Osteoblast (primary cell): ENCODE results near the gene TBC1D21. TPM values are rescaled to one million over a fixed set of nuclear protein-coding genes. Genes with fewer than 3 reads are reported as not detected.

Experiments used
- DNase-seq: peaks from one replicate; pipeline ENCODE4 v3.0.0; 2011; ENCODE audit warnings: low spot score, mixed read lengths; ENCODE audit not compliant: insufficient read length; ENCODE audit errors: missing footprints
- H2AFZ ChIP-seq: 2 replicates; pipeline ENCODE4 v1.6.0; 2011; ENCODE audit warnings: mild to moderate bottlenecking, low read length
- H3K27ac ChIP-seq: 2 replicates; pipeline ENCODE4 v1.5.1; 2011; ENCODE audit warnings: mild to moderate bottlenecking, low read depth, low read length, moderate library complexity
- H3K27me3 ChIP-seq: 2 replicates; pipeline ENCODE4 v1.6.0; 2012; ENCODE audit warnings: mild to moderate bottlenecking, control low read depth, inconsistent platforms, low read length, moderate library complexity; ENCODE audit not compliant: insufficient read depth
- H3K36me3 ChIP-seq: 2 replicates; pipeline ENCODE4 v1.5.1; 2011; ENCODE audit warnings: mild to moderate bottlenecking, low read length, control low read depth, moderate library complexity; ENCODE audit not compliant: insufficient read depth
- H3K4me1 ChIP-seq: 2 replicates; pipeline ENCODE4 v1.5.1; 2011; ENCODE audit warnings: mild to moderate bottlenecking, low read length, control low read depth, moderate library complexity; ENCODE audit not compliant: insufficient read depth
- H3K4me2 ChIP-seq: 2 replicates; pipeline ENCODE4 v1.6.0; 2011; ENCODE audit warnings: mild to moderate bottlenecking, low read length; ENCODE audit not compliant: insufficient read depth
- H3K4me3 ChIP-seq: fragments of 200-600 bp; sonication (generic); 3 replicates; pipeline ENCODE4 v1.5.1; 2012; ENCODE audit warnings: mild to moderate bottlenecking, low read length, inconsistent platforms; ENCODE audit not compliant: insufficient read depth
- H3K79me2 ChIP-seq: 2 replicates; pipeline ENCODE4 v1.6.0; 2012; ENCODE audit warnings: mild to moderate bottlenecking, low read length, control low read depth, inconsistent platforms; ENCODE audit not compliant: insufficient read depth
- H3K9me3 ChIP-seq: 2 replicates; pipeline ENCODE4 v1.5.1; 2011; ENCODE audit warnings: low read depth, low read length, control low read depth
- H4K20me1 ChIP-seq: 2 replicates; pipeline ENCODE4 v1.6.0; 2012; ENCODE audit warnings: mild to moderate bottlenecking, low read length, control low read depth; ENCODE audit not compliant: insufficient read depth
- CTCF ChIP-seq: IDR thresholded peaks from 2 replicates; pipeline ENCODE4 v1.5.1; 2011; ENCODE audit warnings: mild to moderate bottlenecking, low read depth, low read length, moderate library complexity; ENCODE audit errors: extremely low read depth
- total RNA-seq: library from RNA; depleted of rRNA; stranded (reverse); fragments of >200 nt; gene quantifications from 2 replicates; pipeline ENCODE4 v1.2.3, GENCODE V29; 2012

TBC1D21 gene, protein sequence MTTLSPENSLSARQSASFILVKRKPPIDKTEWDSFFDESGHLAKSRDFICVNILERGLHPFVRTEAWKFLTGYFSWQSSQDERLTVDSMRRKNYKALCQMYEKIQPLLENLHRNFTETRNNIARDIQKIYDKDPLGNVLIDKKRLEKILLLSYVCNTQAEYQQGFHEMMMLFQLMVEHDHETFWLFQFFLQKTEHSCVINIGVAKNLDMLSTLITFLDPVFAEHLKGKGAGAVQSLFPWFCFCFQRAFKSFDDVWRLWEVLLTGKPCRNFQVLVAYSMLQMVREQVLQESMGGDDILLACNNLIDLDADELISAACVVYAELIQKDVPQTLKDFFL
- not detected in 2 replicates for total RNA-seq

- no peak within 1 kb of the TSS for H3K4me3 ChIP-seq
- H3K79me2 ChIP-seq = no peaks in the 10 kb centered on the region
- H3K27ac ChIP-seq = no peak within 1 kb of the TSS
- no peaks in the 10 kb centered on the region for H3K9me3 ChIP-seq
- H3K36me3 ChIP-seq = no peaks in the 10 kb centered on the region
- no peak within 1 kb of the TSS for H3K4me2 ChIP-seq
- H2AFZ ChIP-seq = no peak within 1 kb of the TSS
- H3K27me3 ChIP-seq = peaks cover 16% of the 10 kb centered on the region
- no peaks in the 10 kb centered on the region for H4K20me1 ChIP-seq
- no peak for DNase-seq
- TF ChIP-seq CTCF = no peak
- H3K4me1 ChIP-seq = peaks cover 10% of the 10 kb centered on the region
Measured at GRCh38 chr15:73873456-73873855, at the start of gene TBC1D21. Gene TBC1D21 (plus strand): TSS chr15:73873564. CDS start chr15:73873710, 146 bp downstream.

DNA sequence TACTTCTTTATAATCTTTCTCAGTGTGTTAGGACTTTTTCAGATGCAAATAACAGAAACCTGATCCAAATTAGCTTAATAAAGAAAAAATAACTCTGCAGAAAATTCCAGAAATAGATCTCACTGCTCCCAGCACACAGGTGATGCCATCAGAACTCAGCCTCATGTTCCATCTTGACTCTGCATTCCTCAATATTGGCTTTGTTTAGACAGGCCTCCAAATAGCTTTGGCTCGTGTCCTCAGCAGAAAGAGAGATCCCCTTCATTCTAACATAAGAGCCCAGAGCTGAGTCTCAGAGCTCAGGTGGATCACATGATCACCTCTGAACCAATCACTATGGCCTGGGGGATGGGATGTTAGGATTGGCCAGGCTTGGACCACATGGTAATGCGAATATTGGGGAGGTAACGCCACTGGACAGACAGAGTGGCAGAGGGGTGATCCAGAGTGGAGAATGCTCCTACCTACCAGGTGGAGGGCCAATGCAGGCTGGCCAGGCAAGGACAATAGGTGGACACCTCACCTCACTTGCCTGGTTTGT, 46.6 kb upstream of the TBC1D21 start:
- H3K4me2 ChIP-seq = no peak overlapping the region
- no peaks in the 10 kb centered on the region for H3K36me3 ChIP-seq
- H3K79me2 ChIP-seq = no peaks in the 10 kb centered on the region
- TF ChIP-seq CTCF = no peak
- no peak overlapping the region for H3K27ac ChIP-seq
- no peak overlapping the region for H3K4me3 ChIP-seq
- H3K9me3 ChIP-seq = no peaks in the 10 kb centered on the region
- H3K27me3 ChIP-seq = peaks cover 3% of the 10 kb centered on the region
- no peaks in the 10 kb centered on the region for H3K4me1 ChIP-seq
- no peaks in the 10 kb centered on the region for H4K20me1 ChIP-seq
- DNase-seq = no peak
- no peak overlapping the region for H2AFZ ChIP-seq

DNA sequence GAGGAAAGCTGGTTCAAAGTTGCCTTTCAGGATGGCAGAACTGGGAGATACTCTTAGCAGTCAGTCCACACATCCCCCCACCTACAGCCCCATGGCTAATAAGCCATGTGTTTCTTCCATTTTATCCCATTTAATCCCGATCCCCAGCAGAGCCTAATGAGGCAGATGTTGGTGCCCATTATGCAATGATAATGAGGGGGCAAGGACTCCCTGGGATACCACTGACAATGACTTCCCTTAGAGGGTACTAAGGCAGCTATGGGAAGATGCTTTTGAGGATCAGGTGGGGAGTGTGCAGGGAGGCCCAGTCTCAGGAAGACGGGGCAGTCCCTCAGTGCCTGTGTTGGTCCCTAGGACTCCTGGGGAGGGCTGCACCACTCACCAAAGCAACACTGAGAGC, 43.8 kb upstream of the TBC1D21 start:
- no peak for DNase-seq
- Histone ChIP-seq H3K79me2 (no peaks in the 10 kb centered on the region), H3K9me3 (no peaks in the 10 kb centered on the region), H3K4me1 (no peaks in the 10 kb centered on the region), H3K27ac (no peak overlapping the region), H3K27me3 (peaks cover 11% of the 10 kb centered on the region), H3K4me2 (no peak overlapping the region), H2AFZ (no peak overlapping the region), H3K4me3 (no peak overlapping the region), H3K36me3 (no peaks in the 10 kb centered on the region), H4K20me1 (no peaks in the 10 kb centered on the region)
- TF ChIP-seq CTCF = no peak

DNA sequence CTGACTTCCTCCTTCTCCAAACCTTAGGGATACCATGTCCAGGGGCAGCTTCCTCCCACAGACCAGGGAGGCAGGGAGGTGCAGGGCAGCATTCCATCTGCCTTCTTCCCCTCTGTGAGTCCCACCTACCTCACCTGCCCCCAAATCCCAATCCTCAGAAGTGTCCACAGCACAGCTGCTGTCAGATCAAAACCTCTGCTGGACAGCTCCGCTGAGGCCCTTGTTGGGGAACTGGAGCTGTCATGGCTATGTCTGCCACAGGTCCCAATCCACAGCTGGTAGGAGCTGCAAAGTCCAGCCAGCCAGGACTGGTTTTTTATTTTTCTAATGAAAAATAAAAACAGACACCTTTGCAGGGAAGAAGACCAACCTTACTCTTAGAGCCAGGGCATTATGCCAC, 40.7 kb upstream of the TBC1D21 start:
- no peak for TF ChIP-seq CTCF
- H3K9me3 ChIP-seq = no peaks in the 10 kb centered on the region
- no peak overlapping the region for H3K4me3 ChIP-seq
- no peaks in the 10 kb centered on the region for H3K79me2 ChIP-seq
- DNase-seq = no peak
- H2AFZ ChIP-seq = no peak overlapping the region
- H3K27me3 ChIP-seq = peaks cover 21% of the 10 kb centered on the region
- no peaks in the 10 kb centered on the region for H3K4me1 ChIP-seq
- no peaks in the 10 kb centered on the region for H3K36me3 ChIP-seq
- no peak overlapping the region for H3K4me2 ChIP-seq
- H3K27ac ChIP-seq = no peak overlapping the region
- no peaks in the 10 kb centered on the region for H4K20me1 ChIP-seq
